Epidermal melanocyte (primary cell): ENCODE measurements around the gene NCAPG2.
"Not testable (repeated sequence)": the region's sequence is repeated elsewhere in the genome, so short reads cannot be mapped to it uniquely, and the experiment has no call there.

ENCODE experiments used
- DNase-seq: peaks from one replicate; pipeline ENCODE4 v3.0.0; 2011; ENCODE audit warnings: low spot score; ENCODE audit not compliant: insufficient read length

The NCAPG2 gene

DNA sequence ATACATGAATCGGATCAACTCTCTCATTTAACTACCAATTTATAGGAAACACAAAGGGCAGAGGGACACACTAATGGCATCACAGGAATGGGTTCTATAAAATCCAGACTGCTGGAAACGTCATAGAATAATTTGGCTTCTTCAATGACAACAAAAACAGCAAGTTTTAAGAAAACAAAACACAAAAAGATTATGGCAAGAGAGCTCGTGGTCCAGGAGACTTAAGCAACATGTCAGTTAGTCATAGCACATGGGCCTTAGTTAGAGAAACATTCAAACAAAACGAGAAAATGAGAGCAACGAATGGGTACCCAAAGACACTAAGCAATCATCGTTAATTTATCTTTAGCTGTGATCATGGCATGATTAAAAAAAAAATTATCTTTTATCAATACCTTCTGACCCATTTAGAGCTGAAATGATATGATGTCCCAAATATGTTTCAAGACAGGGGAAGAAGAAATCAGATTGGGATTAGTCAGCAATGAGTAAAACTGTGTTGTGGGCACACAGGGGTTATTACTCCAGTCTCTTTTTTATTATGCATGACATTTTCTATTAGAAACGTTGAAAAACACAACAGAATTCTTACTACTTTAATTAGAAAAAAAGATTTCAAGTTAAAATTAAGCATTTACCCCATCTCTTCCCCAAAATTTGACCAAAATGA lies 28.3 kb downstream of the NCAPG2 start:
- no peak for DNase-seq

DNA sequence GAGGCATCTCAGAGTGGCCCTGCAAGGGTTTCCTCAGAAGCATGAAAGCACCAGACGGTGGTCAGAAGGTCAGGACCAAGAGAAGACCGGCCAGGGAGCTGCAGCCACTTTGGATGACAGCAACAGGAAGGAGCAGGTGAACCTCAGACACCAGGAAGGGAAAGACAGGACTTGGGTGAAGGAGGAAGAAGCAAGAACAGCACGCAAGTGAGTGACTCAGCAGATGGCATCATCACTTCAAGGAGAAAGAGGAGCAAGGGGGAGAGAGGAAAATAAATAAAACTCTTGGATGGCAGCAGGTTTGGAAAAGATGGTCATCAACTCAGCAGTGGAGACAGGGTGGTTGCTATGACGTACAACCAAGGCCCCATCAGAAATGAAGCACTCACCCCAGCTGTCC lies 31.6 kb downstream of the NCAPG2 start:
- DNase-seq, result no peak

DNA sequence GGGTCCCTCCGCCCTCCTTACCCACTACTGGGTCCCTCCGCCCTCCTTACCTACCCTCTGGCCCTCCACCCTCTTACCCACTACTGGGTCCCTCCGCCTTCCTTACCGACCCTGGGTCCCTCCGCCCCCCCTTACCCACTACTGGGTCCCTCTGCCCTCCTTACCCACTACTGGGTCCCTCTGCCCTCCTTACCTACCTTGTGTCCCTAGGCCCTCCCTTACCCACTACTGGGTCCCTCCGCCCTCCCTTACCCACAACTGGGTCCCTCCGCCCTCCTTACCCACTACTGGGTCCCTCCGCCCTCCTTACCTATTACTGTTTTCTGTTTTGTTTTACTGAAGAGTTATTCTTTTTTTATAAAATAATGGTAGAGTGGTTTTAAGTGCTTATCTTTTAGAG lies 36.5 kb downstream of the NCAPG2 start:
- DNase-seq, result not testable (repeated sequence)

DNA sequence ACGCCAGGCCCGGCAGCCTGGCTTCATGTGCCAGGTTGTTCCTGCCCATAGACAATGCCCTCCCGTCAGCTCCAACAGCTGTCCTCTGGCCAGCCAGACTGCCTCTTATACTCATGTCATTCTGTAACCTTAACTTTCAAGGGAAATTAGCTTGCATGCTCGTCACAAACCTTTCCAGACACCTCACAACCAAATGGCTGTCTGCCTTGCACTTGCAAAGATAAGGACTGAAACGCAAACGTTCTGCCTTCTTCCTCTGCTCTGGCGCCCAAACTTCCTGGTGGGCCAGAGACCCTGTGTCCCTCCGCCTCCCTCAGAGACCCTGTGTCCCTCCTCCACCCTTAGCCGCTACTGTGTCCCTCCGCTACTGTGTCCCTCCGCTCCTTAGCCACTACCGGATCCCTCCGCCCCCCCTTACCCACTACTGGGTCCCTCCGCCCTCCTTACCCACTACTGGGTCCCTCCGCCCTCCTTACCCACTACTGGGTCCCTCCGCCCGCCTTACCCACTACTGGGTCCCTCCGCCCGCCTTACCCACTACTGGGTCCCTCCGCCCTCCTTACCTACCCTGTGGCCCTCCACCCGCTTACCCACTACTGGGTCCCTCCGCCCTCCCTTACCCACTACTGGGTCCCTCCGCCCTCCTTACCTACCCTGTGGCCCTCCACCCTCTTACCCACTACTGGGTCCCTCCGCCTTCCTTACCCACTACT lies 37.5 kb downstream of the NCAPG2 start:
- DNase-seq, result not testable (repeated sequence)

DNA sequence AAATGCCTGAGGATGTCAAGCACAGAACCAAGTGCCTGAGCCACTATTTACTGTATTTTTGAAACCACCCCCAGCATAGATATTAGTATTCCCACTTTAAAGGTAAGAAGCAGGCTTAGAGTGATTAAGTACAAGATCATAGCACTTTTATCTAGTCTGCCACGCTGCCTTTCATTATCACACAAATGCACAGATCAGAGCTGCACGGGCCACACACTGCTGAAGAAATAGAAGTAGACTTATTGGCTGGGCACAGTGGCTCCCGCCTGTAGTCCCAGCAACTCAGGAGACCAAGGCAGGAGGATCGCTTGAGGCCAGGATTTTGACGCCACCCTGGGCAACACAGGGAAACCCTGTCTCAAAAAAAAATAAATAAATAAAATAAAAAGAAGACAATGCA lies 38.2 kb downstream of the NCAPG2 start:
- DNase-seq, result no peak

DNA sequence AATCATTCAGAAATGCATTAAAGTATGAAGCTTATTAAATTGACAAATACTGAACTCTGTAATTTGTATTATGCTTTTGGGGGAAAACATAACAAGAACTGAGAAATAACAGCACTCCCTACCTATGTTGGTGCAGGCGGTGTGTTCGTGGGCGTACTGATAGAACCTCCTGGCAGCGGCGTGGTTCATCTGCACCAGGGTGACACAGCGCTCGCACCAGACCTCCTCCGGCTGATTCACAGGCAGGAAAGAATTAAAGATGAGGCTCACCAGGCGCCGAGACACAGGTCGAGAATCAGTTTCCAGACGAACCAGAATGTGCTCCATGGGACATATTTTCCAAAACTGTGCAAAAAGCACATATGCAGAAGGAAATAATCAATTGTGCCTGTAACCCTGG lies 40.2 kb downstream of the NCAPG2 start:
- no peak for DNase-seq

DNA sequence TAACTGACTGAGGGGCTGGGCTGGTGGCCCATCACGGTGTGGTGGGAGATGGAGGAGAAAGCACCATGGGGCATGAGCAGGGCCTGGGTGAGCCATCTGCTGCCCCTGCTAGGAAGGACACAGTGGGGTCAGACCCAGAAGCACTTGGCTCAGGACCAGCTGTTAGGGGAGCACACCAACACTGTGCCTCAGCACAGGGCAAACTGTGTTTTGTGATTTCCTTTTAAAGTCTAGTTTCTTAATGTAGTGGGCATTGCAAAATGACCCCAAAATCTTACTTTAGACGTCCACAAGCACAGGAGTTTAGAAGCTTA lies 41.2 kb downstream of the NCAPG2 start:
- no peak for DNase-seq

DNA sequence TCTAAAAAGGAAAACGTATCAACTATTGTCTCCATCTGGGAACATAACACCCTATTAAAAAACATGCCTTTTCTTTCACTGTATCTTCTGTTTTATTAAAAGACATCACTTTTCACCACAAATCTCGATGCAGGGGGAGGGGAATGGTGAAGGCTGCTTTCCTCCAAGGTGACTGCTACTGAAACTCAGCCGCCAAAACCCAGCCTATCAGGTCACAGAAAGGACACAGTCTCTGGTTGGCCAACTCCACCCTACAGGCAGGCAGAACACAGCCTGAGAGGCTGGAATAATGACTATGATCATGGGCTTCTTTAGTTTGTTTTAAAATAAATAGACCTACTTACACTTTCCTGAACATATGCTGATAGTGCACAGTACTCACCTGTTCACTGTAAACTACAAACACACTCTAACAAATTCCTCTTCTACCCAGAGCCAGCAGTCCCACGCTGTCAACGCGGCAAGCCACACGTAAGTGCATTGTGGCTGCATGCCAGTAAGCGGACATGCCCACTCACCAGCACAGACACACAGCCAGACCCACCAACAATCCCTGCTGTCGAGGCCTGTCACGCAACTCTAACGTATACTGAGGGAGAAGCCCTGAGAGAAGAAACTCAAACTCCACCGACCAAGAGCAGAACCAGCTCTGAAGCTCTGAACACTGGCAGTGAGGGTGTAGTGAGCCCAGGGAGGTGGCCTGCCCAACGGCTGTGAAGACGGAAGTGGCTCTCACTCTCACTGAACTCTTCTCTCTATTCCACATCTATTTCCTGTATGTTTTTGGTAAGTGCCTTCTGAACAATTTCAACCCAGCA lies 41.8 kb downstream of the NCAPG2 start:
- no peak for DNase-seq

DNA sequence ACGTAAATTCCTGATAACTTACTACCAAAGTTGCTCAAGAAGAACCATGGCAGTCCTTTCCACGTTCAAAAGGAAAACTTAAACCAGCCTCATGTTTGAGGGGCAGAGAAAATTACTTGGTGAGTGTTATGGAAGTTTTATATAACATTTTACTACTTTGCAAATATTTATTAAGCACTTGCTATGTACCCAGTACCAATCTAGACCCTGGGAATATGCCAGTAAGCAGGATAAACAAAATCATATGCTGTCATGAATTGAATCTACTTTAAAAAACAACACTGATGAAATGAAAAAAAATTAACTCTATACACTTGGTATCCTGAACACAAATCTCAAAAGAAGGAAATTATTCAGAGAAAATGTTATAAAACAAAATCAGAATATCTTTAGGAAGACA lies 46.1 kb downstream of the NCAPG2 start:
- DNase-seq, result no peak

DNA sequence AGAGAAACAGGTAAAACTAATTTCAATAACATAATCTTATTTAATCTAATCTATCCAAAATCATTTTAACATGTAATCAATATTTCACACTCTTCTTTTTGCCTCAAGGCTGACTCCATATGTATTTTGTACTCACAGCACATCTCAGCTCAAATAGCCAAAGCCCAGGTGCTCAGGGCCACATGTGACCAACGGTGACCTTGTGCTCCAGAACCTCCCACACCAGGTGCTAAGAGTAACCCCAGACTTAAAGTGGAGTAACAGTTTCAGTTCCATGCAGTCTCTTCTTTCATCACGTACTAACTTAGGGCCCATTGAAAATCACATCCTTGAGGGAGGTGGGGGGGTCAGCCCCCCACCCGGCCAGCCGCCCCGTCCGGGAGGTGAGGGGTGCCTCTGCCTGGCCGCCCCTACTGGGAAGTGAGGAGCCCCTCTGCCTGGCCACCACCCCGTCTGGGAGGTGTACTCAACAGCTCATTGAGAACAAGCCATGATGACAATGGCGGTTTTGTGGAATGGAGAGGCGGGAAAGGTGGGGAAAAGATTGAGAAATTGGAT lies 47.3 kb downstream of the NCAPG2 start:
- DNase-seq, result no peak

DNA sequence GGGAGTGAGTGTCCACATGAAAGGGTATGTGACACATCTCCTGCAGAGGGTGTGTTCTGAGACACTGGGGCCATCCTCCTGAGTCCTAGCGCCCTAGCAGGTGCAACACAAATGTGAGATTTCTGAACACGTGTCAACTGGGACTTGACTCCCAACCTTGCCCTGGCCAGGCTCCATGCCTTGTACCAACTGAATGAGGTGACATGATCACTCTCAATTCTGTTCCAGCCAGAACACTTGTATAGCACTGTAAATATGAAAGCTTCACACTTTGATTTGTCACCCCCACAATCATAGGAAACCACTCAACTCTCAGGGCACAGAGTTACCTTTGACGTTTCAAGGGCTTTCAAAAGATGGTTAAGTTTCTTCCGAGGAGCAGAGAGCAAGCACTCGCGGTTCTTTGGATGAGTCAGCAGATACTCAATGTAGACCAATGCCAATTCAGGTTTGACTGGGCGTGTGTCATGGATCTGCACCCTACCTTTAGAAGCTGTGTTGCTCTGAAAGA lies 48.6 kb downstream of the NCAPG2 start:
- DNase-seq, result no peak

DNA sequence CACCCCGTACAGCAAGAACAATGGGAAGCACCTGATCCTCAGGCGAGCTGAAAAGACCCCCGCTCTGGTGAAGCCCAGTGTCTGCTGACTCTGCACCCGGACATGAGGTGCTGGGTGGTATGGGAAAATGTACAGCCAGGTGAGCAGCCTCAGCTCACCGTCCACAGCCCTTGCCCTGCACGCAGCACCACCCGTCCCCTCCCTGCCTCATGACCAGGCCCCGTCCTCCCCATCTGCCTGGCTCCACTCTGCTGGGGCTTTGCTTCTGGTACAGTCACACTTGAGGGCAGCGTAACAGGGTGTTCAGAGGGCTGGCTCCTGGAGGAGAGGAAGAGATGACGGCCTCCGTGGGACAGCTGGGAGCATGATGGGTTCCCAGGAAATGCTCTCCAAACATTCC lies 49.1 kb downstream of the NCAPG2 start:
- no peak for DNase-seq

DNA sequence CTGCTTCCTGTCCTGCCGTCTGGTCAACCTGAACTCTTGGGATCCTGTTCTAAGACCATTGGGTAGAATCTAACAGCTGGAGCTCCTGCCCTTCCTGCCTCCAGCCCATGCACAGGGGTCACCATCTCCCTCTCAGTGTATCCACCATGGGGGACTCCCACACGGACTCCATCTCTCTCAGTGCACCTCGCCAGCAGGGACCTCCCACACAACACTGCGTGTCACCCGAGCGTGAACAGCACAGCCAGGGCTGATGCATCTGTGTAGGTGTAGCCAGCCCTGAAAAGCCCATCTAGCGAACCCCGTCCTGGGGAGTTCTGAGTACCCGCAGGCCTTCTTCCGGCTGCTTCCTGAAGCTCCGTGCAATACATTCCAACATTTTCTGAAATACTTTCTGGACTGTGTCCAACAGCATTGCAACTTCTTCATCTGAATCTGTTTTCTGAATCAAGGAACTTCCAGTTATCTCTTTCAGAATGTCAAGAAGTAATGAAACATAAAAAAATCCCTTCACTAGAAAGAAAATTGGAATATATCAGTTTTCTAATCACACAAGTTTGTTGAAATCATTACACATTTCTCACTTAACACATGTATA lies 52.5 kb downstream of the NCAPG2 start:
- DNase-seq, result no peak

DNA sequence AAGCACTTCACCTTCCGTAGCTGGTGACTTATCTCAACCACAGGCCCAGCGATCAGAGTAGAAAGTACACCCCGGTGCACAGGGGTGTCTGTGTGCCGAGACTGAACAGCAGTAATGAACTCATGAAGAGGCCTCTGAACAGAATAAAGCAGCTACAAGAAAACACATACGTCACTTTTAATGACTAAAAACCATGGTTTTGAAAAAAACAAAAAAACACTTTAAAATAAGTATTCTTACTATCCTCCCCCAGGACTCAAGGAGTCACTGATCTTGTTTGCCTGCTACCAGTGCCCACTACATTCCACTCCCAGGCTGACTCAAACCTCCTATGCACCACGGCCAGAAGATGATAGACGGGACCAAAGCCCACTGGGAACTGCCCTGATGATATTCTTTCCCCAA lies 53.8 kb downstream of the NCAPG2 start:
- no peak for DNase-seq

DNA sequence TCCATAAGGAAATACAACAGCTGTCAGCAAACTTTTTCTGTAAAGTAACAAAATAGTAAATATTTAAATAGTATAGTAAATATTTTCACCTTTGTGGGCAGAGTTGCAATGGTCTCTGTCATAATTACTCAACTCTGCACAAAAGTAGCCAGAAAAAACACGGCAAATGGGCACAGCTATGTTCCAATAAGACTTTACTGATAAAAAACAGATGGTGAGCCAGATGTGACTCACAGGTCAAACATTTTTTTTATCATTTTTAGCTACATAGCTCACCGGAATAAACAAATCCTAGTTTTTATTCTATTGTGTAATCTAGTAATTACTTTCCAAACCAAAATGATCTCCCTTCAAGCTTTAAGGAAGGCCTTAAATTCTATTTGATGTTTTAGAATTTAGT lies 55.3 kb downstream of the NCAPG2 start:
- DNase-seq, result peak; percentile 44

DNA sequence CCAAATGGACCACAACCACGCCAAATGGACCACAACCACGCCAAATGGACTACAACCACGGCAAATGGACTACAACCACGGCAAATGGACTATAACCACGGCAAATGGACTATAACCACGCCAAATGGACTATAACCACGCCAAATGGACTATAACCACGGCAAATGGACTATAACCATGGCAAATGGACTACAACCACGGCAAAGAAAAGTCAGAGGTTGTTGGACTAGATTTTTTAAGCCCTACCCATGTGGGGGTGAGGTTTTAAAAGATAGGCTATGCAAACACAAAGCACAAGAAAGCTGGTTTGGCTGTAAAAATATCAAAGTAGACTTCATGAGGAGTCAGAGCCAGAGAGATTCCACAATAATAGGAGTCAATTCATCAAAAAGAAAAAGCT lies 55.8 kb downstream of the NCAPG2 start:
- DNase-seq, result no peak

DNA sequence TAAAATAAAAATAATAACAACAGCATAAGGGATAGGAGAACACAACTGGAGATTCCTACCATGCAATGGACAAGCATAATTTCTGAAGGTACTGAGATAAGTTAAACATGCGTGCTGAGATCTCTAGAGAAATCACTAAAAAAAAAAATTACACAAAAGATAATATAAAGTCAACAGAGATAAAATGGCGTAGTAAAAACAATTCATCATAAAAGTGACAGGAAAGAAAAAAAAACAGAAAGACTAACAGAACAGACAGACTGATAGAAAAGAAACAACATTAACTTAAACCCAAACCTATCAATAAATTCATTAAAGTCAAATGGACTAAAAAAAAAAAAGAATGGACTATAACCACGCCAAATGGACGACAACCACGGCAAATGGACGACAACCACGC lies 56.4 kb downstream of the NCAPG2 start:
- DNase-seq, result no peak

DNA sequence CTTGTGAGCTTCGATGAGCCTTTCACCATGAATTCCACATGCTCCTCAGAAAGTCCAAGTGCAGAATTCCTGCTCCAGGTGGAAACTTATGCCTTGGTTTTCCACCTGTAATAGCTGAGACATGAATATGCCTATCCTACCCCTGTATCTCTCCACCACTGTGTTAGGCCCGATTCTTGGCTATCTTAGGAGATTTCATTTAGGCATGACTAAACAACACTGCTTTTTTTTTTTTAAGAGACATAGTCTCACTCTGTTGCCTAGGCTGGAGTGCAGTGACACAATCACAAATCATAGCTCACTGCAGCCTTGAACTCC lies 57.2 kb downstream of the NCAPG2 start:
- no peak for DNase-seq

DNA sequence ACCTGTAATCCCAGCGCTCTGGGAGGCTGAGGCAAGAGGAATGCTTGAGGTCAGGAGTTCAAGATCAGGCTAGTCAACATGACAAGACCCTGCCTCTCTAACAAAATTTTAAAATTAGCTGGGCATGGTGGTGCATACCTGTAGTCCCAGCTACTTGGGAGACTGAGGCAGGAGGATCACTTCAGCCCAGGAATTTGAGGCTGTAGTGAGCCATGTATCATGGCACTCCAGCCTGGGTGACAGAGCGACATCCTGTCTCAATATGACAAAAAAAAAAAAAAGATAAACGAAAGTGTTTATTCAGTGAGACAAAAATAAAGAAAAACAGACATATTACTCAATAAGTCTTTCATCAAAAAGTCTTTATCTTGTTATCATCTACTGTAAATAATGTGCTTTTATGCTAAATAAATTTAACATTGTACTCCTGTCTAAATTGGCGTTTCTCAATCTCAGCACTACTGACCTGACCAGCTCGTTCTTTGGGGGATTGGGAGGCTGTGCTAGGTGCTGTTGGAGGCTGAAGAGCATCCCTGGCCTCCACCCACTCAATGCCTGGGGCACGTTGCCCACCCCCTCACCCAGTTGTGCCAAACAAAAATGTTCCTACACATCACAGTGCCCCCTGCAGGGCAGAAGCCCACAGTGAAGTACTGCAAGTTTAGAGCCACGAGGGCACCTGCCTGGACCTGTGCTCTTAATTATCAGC lies 57.7 kb downstream of the NCAPG2 start:
- no peak for DNase-seq

DNA sequence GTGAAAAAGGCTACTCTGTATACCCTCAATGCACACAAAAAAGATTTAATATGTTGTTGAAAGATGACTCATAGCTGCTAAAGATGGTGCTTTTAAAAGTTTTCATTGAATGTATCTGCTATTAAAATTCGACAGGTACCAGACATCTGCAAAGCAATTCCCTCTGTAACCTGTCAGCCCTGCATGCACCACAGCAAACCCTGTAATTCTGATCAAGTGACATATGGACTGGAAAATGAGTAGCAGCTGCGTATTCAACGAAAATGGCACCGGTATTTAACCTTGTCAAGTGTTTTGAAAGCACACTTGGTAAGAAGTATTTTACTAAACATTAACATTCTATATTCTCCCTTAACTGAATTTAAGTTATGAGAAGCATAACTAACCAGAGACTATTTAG lies 58.8 kb downstream of the NCAPG2 start:
- DNase-seq, result no peak

DNA sequence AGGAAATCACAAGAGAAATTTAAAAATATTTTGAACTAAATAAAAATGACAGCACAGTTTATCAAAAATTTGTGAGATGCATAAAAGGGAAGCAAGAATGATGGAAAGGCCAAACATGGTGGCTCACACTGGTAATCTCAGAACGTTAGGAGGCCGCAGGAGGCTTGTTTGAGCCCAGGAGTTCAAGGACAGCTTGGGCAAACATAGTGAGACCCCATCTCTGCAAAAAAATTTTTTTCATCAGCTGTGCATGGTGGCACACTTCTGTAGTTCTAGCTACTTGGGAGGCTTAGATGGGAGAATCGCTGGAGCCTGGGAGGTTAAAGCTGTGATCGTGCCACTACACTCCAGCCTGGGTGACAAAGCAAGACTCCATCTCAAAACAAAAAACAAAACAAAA lies 62.5 kb downstream of the NCAPG2 start:
- DNase-seq, result no peak
